SK-N-SH treated with all-trans-retinoic acid at 6 μM for 48 hours (cell line): ENCODE data around the gene KIF5B.

Experiments used
- ARNTL ChIP-seq: fragments of 450-650 bp; formaldehyde crosslinking; IDR thresholded peaks from 2 replicates; pipeline ENCODE4 v1.5.0; 2020; ENCODE audit warnings: low read depth, mild to moderate bottlenecking, moderate library complexity, borderline replicate concordance
- BACH2 ChIP-seq: fragments of 250-450 bp; sonication (Bioruptor Pico); IDR thresholded peaks from 2 replicates; pipeline ENCODE4 v1.9.0; 2021; ENCODE audit warnings: mild to moderate bottlenecking, borderline replicate concordance
- CREB5 ChIP-seq: fragments of 250-450 bp; sonication (Bioruptor Pico); IDR thresholded peaks from 2 replicates; pipeline ENCODE4 v1.5.1; 2020; ENCODE audit warnings: low read depth, mild to moderate bottlenecking, moderate library complexity
- CSRNP3 ChIP-seq: fragments of 250-450 bp; sonication (Bioruptor Pico); IDR thresholded peaks from 2 replicates; pipeline ENCODE4 v1.5.1; 2021; ENCODE audit warnings: mild to moderate bottlenecking, moderate library complexity
- PATZ1 ChIP-seq: fragments of 250-450 bp; sonication (Bioruptor Pico); IDR thresholded peaks from 2 replicates; pipeline ENCODE4 v1.8.0; 2020; ENCODE audit warnings: mild to moderate bottlenecking, moderate library complexity, borderline replicate concordance
- PPARA ChIP-seq: fragments of 250-450 bp; sonication (Bioruptor Pico); IDR thresholded peaks from 2 replicates; pipeline ENCODE4 v1.5.0; 2020; ENCODE audit warnings: mild to moderate bottlenecking, borderline replicate concordance
- TCF4 ChIP-seq: fragments of 250-450 bp; sonication (Bioruptor Pico); IDR thresholded peaks from 2 replicates; pipeline ENCODE4 v1.8.0; 2021; ENCODE audit warnings: mild to moderate bottlenecking, moderate library complexity, borderline replicate concordance
- TSHZ2 ChIP-seq: fragments of 250-450 bp; sonication (Bioruptor Pico); IDR thresholded peaks from 2 replicates; pipeline ENCODE4 v1.5.0; 2020; ENCODE audit warnings: mild to moderate bottlenecking, moderate library complexity
- ZFP30 ChIP-seq: fragments of 450-650 bp; formaldehyde crosslinking; IDR thresholded peaks from 2 replicates; pipeline ENCODE4 v1.5.0; 2022; ENCODE audit warnings: mild to moderate bottlenecking, moderate library complexity
- ZNF70 ChIP-seq: fragments of 450-650 bp; formaldehyde crosslinking; IDR thresholded peaks from 2 replicates; pipeline ENCODE4 v1.5.0; 2020; ENCODE audit warnings: mild to moderate bottlenecking, moderate library complexity
- ZNF8 ChIP-seq: fragments of 450-650 bp; formaldehyde crosslinking; IDR thresholded peaks from 2 replicates; pipeline ENCODE4 v1.5.0; 2020; ENCODE audit warnings: mild to moderate bottlenecking, moderate library complexity

- TF ChIP-seq PPARA (CRISPR knock-in tag) (no peak), ZFP30 (CRISPR knock-in tag) (no peak), CREB5 (CRISPR knock-in tag) (no peak), ARNTL (no peak), PATZ1 (CRISPR knock-in tag) (no peak), CSRNP3 (CRISPR knock-in tag) (no peak), TSHZ2 (CRISPR knock-in tag) (no peak), BACH2 (CRISPR knock-in tag) (no peak), ZNF70 (no peak), ZNF8 (CRISPR knock-in tag) (no peak), TCF4 (no peak)
Measured at GRCh38 chr10:32005050-32005449, 51.2 kb downstream of the KIF5B start.
